HG02642 (cell line): ENCODE results near the gene LTO1.
"Not testable (repeated sequence)": the region's sequence is repeated elsewhere in the genome, so short reads cannot be mapped to it uniquely, and the experiment has no call there.

Experiments used
- ATAC-seq: cut with Tn5 transposase; IDR thresholded peaks from one replicate; pipeline ENCODE4 v1.9.1; 2021; ENCODE audit warnings: mild to moderate bottlenecking; ENCODE audit not compliant: unreplicated experiment, poor library complexity

LTO1 gene

GRCh38 chr11:69702239-69702691, 27.1 kb upstream of the LTO1 start:
- ATAC-seq, result no peak

GRCh38 chr11:69700278-69701140, 25.4 kb upstream of the LTO1 start:
- no peak for ATAC-seq

GRCh38 chr11:69699213-69699612, 24.1 kb upstream of the LTO1 start:
- ATAC-seq, result no peak

- ATAC-seq, result no peak
Observed at GRCh38 chr11:69698362-69698761, 23.2 kb upstream of the LTO1 start.

- ATAC-seq, result no peak
Observed at GRCh38 chr11:69697861-69698260, 22.7 kb upstream of the LTO1 start.

- no peak for ATAC-seq
Observed at GRCh38 chr11:69697469-69697843, 22.3 kb upstream of the LTO1 start.

- ATAC-seq, result no peak
Observed at GRCh38 chr11:69696749-69697468, 21.8 kb upstream of the LTO1 start.

GRCh38 chr11:69695995-69696394, 20.8 kb upstream of the LTO1 start:
- not testable (repeated sequence) for ATAC-seq

- ATAC-seq, result no peak
Observed at GRCh38 chr11:69695581-69695980, 20.4 kb upstream of the LTO1 start.

- no peak for ATAC-seq
Observed at GRCh38 chr11:69694781-69695180, 19.6 kb upstream of the LTO1 start.

- no peak for ATAC-seq
Observed at GRCh38 chr11:69692422-69692821, 17.3 kb upstream of the LTO1 start.

GRCh38 chr11:69691463-69691862, 16.3 kb upstream of the LTO1 start:
- ATAC-seq, result no peak

GRCh38 chr11:69689484-69690319, 14.5 kb upstream of the LTO1 start:
- no peak for ATAC-seq

GRCh38 chr11:69687969-69688771, 13.0 kb upstream of the LTO1 start:
- not testable (repeated sequence) for ATAC-seq

- no peak for ATAC-seq
Observed at GRCh38 chr11:69686856-69687255, 11.7 kb upstream of the LTO1 start.

GRCh38 chr11:69686452-69686851, 11.3 kb upstream of the LTO1 start:
- no peak for ATAC-seq

- no peak for ATAC-seq
Observed at GRCh38 chr11:69685348-69685747, 10.2 kb upstream of the LTO1 start.

- no peak for ATAC-seq
Observed at GRCh38 chr11:69684651-69685050, 9.5 kb upstream of the LTO1 start.

- ATAC-seq, result no peak
Observed at GRCh38 chr11:69683764-69684333, 8.7 kb upstream of the LTO1 start.
